ENCODE data around the gene INPP5A. TPM values are rescaled to one million over a fixed set of nuclear protein-coding genes. Genes with fewer than 3 reads are reported as not detected.

INPP5A gene
- total RNA-seq, 1 donor from 2014 or later = 14.2 TPM

GRCh38 chr10:132780356-132780755 is 242.8 kb downstream of the INPP5A start:
- H4K20me1 ChIP-seq (ENCODE audit: low read depth) = peaks cover 45% of the 10 kb centered on the region
- H3K36me3 ChIP-seq = no peaks in the 10 kb centered on the region
- Mint-ChIP-seq H3K36me3 (peaks cover 9% of the 10 kb centered on the region), H3K4me1 (peaks cover 11% of the 10 kb centered on the region), H3K27me3 (ENCODE audit: insufficient read depth, low read depth) (peaks cover 33% of the 10 kb centered on the region), H3K9me3 (no peaks in the 10 kb centered on the region), H3K4me3 (no peak overlapping the region), H3K27ac (no peak overlapping the region)
- no peak for DNase-seq (ENCODE audit: low spot score)
- no peak overlapping the region for H2AFZ ChIP-seq (replicated peaks)
- peaks cover 17% of the 10 kb centered on the region for H3F3A ChIP-seq (ENCODE audit: low read depth)
- TF ChIP-seq EZH2phosphoT487 (IDR thresholded peaks at IDR 0.05) = no peak
- TF ChIP-seq, protein P1, sequence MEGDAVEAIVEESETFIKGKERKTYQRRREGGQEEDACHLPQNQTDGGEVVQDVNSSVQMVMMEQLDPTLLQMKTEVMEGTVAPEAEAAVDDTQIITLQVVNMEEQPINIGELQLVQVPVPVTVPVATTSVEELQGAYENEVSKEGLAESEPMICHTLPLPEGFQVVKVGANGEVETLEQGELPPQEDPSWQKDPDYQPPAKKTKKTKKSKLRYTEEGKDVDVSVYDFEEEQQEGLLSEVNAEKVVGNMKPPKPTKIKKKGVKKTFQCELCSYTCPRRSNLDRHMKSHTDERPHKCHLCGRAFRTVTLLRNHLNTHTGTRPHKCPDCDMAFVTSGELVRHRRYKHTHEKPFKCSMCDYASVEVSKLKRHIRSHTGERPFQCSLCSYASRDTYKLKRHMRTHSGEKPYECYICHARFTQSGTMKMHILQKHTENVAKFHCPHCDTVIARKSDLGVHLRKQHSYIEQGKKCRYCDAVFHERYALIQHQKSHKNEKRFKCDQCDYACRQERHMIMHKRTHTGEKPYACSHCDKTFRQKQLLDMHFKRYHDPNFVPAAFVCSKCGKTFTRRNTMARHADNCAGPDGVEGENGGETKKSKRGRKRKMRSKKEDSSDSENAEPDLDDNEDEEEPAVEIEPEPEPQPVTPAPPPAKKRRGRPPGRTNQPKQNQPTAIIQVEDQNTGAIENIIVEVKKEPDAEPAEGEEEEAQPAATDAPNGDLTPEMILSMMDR (IDR thresholded peaks at IDR 0.05) = no peak
- no peak for TF ChIP-seq EZH2 (IDR thresholded peaks at IDR 0.05)
- H3K9me3 ChIP-seq (ENCODE audit: low read depth) = no peaks in the 10 kb centered on the region
- peaks cover 56% of the 10 kb centered on the region for H3K27me3 ChIP-seq
- peaks cover 7% of the 10 kb centered on the region for H3K4me1 ChIP-seq
- H3K4me2 ChIP-seq = no peak overlapping the region
- no peak overlapping the region for H3K4me3 ChIP-seq
- H3K27ac ChIP-seq = no peak overlapping the region
- H3K79me2 ChIP-seq (ENCODE audit: low read depth) = no peaks in the 10 kb centered on the region
- no peak overlapping the region for H3K9ac ChIP-seq

DNA sequence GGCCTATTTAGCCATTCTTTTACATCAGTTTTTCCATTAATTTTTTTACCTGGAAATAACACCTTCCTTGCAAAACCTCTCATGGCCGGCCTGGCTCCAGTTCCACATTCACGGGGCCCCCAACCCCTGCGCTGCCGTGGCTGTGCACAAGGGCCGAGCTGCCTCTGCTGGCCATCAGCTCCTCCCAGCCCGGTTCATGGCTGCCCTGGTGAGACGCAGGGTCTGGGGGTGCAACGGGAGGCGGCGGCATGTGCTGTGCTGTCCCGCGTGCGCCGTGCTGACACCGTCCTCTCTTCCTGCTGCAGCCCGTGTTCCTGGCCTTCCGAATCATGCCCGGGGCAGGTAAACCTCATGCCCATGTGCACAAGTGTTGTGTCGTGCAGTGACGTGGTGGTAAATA is 244.0 kb downstream of the INPP5A start:
- H3K36me3 ChIP-seq = no peaks in the 10 kb centered on the region
- H3K9me3 ChIP-seq (ENCODE audit: low read depth) = no peaks in the 10 kb centered on the region
- H3K79me2 ChIP-seq (ENCODE audit: low read depth) = no peaks in the 10 kb centered on the region
- no peak overlapping the region for H3K27ac ChIP-seq
- no peak overlapping the region for H2AFZ ChIP-seq (replicated peaks)
- no peak overlapping the region for H3K4me3 ChIP-seq
- no peak for DNase-seq (ENCODE audit: low spot score)
- peaks cover 11% of the 10 kb centered on the region for H3K4me1 Mint-ChIP-seq
- TF ChIP-seq, protein P1 (IDR thresholded peaks at IDR 0.05) = no peak
- TF ChIP-seq EZH2phosphoT487 (IDR thresholded peaks at IDR 0.05) = no peak
- no peak for TF ChIP-seq EZH2 (IDR thresholded peaks at IDR 0.05)
- H3K27me3 Mint-ChIP-seq (ENCODE audit: insufficient read depth, low read depth) = peaks cover 34% of the 10 kb centered on the region
- H3K9ac ChIP-seq = no peak overlapping the region
- peaks cover 9% of the 10 kb centered on the region for H3K36me3 Mint-ChIP-seq
- H3K4me2 ChIP-seq = no peak overlapping the region
- H4K20me1 ChIP-seq (ENCODE audit: low read depth) = peaks cover 48% of the 10 kb centered on the region
- H3K4me1 ChIP-seq = peaks cover 10% of the 10 kb centered on the region
- H3K27me3 ChIP-seq = peaks cover 67% of the 10 kb centered on the region
- H3K4me3 Mint-ChIP-seq = no peak overlapping the region
- no peaks in the 10 kb centered on the region for H3K9me3 Mint-ChIP-seq
- H3F3A ChIP-seq (ENCODE audit: low read depth) = peaks cover 17% of the 10 kb centered on the region
- H3K27ac Mint-ChIP-seq = no peak overlapping the region

DNA sequence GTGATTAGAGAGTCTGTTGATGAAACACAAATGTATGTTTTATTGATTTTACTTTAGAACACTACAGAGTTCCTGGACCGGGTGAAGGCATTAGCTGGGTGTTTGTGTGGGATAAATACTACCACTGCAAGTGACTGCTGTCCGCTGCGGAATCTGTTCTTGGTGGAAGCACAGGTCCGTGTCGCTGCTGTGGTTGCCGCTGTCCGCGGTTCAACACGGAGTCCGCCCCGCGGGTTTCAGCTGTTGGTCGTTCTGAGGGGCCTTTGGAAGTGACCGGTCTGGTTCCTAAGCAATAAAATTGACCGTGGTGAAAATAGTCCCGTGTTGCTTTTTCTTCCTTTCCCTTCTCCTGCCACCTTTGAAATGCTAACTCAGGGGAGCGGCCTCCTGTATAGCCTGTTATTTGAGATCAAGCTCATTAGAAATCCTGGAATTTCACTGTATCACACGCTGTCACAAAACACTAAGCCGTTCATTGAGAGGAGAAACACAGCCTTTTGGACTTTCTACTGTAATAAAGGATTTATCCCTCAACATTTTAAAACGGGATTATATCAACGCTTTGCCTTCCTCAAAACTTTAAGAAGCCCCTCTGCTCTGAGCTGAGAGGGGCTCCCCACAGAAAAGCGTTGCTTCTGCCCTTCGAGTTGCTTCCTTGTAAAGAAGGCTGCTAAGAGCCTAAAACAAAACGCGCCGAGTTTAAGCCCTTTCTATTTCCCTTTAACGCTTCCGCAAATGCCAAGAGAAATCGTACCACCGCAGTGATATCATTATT is 245.8 kb downstream of the INPP5A start:
- peaks cover 66% of the 10 kb centered on the region for H4K20me1 ChIP-seq (ENCODE audit: low read depth)
- Mint-ChIP-seq H3K36me3 (peaks cover 8% of the 10 kb centered on the region), H3K27me3 (ENCODE audit: insufficient read depth, low read depth) (peaks cover 33% of the 10 kb centered on the region)

More for the DNA sequence above, 245.8 kb downstream of the INPP5A start:
- Histone ChIP-seq H3K9me3 (ENCODE audit: low read depth) (no peaks in the 10 kb centered on the region), H3K4me2 (peak overlapping the region; percentile 28), H3K4me3 (no peak overlapping the region), H3K36me3 (no peaks in the 10 kb centered on the region), H3K4me1 (peaks cover 19% of the 10 kb centered on the region), H3F3A (ENCODE audit: low read depth) (peaks cover 17% of the 10 kb centered on the region), H3K9ac (no peak overlapping the region), H2AFZ (replicated peaks) (no peak overlapping the region), H3K27ac (no peak overlapping the region), H3K27me3 (peaks cover 85% of the 10 kb centered on the region), H3K79me2 (ENCODE audit: low read depth) (no peaks in the 10 kb centered on the region)
- Mint-ChIP-seq H3K4me3 (peak overlapping the region; percentile 61), H3K4me1 (peaks cover 11% of the 10 kb centered on the region), H3K9me3 (no peaks in the 10 kb centered on the region), H3K27ac (no peak overlapping the region)
- DNase-seq (ENCODE audit: low spot score) = peak; percentile 50
- TF ChIP-seq EZH2 (IDR thresholded peaks at IDR 0.05) (no peak), EZH2phosphoT487 (IDR thresholded peaks at IDR 0.05) (no peak)
- TF ChIP-seq, protein P1 (IDR thresholded peaks at IDR 0.05) = no peak
